ENCODE data around the gene DDX1. TPM values are rescaled to one million over a fixed set of nuclear protein-coding genes. Genes with fewer than 3 reads are reported as not detected.

DDX1 gene
- total RNA-seq, 1 donor from 2014 or later: 58.5 TPM

DNA sequence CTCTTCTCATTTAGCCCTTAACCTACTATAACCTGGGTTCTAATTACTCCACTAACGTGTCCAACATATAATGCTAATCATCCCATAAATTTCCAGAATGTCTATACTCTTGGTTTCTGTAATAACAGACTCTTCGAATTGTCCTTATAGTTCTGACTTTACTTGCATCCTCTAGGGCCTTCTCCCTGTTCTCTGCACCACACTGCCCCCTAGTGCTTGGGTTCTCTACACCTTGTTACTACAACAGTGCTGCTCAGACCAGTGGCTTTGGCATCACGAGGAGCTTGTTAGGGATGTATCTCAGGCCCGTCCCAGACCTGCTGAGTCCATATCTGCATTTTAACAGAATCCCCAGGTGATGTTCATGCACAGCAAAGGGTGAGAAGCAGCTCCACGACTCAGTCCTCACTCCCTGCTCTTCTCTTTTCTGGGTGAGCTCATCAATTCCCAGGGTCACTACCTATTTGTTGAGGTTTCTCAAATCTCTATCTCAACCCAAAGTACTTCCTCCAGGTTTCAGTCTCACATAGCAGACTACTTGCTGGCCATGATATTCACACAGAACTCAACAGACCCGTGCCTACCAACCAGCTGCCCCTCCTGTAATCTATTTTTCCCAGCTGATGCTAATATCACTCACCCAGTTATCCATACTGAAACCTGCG, 14.5 kb upstream of the DDX1 start:
- no peak overlapping the region for H3K4me3 ChIP-seq (ENCODE audit: low read depth, low read length)
- no peaks in the 10 kb centered on the region for H3K27me3 ChIP-seq (ENCODE audit: control insufficient read depth, insufficient read depth, low read length)
- TF ChIP-seq, protein P1, sequence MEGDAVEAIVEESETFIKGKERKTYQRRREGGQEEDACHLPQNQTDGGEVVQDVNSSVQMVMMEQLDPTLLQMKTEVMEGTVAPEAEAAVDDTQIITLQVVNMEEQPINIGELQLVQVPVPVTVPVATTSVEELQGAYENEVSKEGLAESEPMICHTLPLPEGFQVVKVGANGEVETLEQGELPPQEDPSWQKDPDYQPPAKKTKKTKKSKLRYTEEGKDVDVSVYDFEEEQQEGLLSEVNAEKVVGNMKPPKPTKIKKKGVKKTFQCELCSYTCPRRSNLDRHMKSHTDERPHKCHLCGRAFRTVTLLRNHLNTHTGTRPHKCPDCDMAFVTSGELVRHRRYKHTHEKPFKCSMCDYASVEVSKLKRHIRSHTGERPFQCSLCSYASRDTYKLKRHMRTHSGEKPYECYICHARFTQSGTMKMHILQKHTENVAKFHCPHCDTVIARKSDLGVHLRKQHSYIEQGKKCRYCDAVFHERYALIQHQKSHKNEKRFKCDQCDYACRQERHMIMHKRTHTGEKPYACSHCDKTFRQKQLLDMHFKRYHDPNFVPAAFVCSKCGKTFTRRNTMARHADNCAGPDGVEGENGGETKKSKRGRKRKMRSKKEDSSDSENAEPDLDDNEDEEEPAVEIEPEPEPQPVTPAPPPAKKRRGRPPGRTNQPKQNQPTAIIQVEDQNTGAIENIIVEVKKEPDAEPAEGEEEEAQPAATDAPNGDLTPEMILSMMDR (IDR thresholded peaks at IDR 0.05; ENCODE audit: insufficient read depth, low read length, poor library complexity, severe bottlenecking): peak; percentile 77
- no peaks in the 10 kb centered on the region for H3K36me3 ChIP-seq (ENCODE audit: control insufficient read depth, insufficient read depth, low read length)
- no peak for DNase-seq (ENCODE audit: low read depth)

DNA sequence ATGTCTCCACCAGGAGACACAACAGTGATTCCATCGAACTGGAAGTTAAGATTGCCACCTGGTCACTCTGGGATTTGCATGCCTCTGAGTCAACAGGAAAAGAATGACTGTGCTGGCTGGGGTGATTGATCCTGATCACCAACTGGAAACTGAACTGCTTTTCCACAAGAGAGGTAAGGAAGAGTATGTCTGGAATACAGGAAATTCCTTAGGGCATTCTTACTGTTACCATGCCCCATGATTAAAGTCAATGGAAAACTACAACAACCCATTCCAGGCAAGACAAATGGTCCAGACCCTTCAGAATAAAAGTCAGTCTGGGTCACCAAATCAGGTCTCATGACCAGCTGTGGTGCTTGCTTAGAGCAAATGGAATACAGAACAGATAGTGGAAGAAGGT, 12.0 kb upstream of the DDX1 start:
- H3K36me3 ChIP-seq (ENCODE audit: control insufficient read depth, insufficient read depth, low read length): no peaks in the 10 kb centered on the region
- DNase-seq (ENCODE audit: low read depth): no peak
- no peak overlapping the region for H3K4me3 ChIP-seq (ENCODE audit: low read depth, low read length)
- TF ChIP-seq, protein P1 (IDR thresholded peaks at IDR 0.05; ENCODE audit: insufficient read depth, low read length, poor library complexity, severe bottlenecking): no peak
- H3K27me3 ChIP-seq (ENCODE audit: control insufficient read depth, insufficient read depth, low read length): no peaks in the 10 kb centered on the region

GRCh38 chr2:15580451-15580850, 11.2 kb upstream of the DDX1 start:
- H3K4me3 ChIP-seq (ENCODE audit: low read depth, low read length): no peak overlapping the region
- TF ChIP-seq, protein P1 (IDR thresholded peaks at IDR 0.05; ENCODE audit: insufficient read depth, low read length, poor library complexity, severe bottlenecking): no peak
- no peak for DNase-seq (ENCODE audit: low read depth)

GRCh38 chr2:15582710-15583357, 8.8 kb upstream of the DDX1 start:
- Histone ChIP-seq H3K27me3 (ENCODE audit: control insufficient read depth, insufficient read depth, low read length) (no peaks in the 10 kb centered on the region), H3K36me3 (ENCODE audit: control insufficient read depth, insufficient read depth, low read length) (no peaks in the 10 kb centered on the region), H3K4me3 (ENCODE audit: low read depth, low read length) (no peak overlapping the region)
- TF ChIP-seq, protein P1 (IDR thresholded peaks at IDR 0.05; ENCODE audit: insufficient read depth, low read length, poor library complexity, severe bottlenecking): no peak
- DNase-seq (ENCODE audit: low read depth): no peak

More at GRCh38 chr2:15580451-15580850, 11.2 kb upstream of the DDX1 start:
- no peaks in the 10 kb centered on the region for H3K27me3 ChIP-seq (ENCODE audit: control insufficient read depth, insufficient read depth, low read length)
- H3K36me3 ChIP-seq (ENCODE audit: control insufficient read depth, insufficient read depth, low read length): no peaks in the 10 kb centered on the region

GRCh38 chr2:15583826-15584225, 7.8 kb upstream of the DDX1 start:
- no peak overlapping the region for H3K4me3 ChIP-seq (ENCODE audit: low read depth, low read length)
- no peak for DNase-seq (ENCODE audit: low read depth)
- no peaks in the 10 kb centered on the region for H3K36me3 ChIP-seq (ENCODE audit: control insufficient read depth, insufficient read depth, low read length)
- TF ChIP-seq, protein P1 (IDR thresholded peaks at IDR 0.05; ENCODE audit: insufficient read depth, low read length, poor library complexity, severe bottlenecking): no peak
- no peaks in the 10 kb centered on the region for H3K27me3 ChIP-seq (ENCODE audit: control insufficient read depth, insufficient read depth, low read length)
